Epithelial cell of esophagus (primary cell): Measurements from ENCODE around the gene IL17C.

ENCODE experiments used
- DNase-seq: peaks from one replicate; pipeline ENCODE4 v3.0.0; 2010; ENCODE audit warnings: low read depth
- H3K4me3 ChIP-seq: 2 replicates; pipeline ENCODE4 v1.5.1; 2011; ENCODE audit warnings: mild to moderate bottlenecking, low read length, control low read depth
- CTCF ChIP-seq: IDR thresholded peaks from 2 replicates; pipeline ENCODE4 v1.5.1; 2011; ENCODE audit warnings: low read depth, mild to moderate bottlenecking, low read length, control low read depth, inconsistent platforms; ENCODE audit not compliant: insufficient read depth; ENCODE audit errors: missing control alignments

IL17C gene

GRCh38 chr16:88610080-88610479 lies 28.3 kb upstream of the IL17C start:
- DNase-seq: no peak
- no peak overlapping the region for H3K4me3 ChIP-seq

GRCh38 chr16:88610909-88611812 lies 27.2 kb upstream of the IL17C start:
- no peak for DNase-seq
- no peak for TF ChIP-seq CTCF
- no peak overlapping the region for H3K4me3 ChIP-seq

More at GRCh38 chr16:88610080-88610479, 28.3 kb upstream of the IL17C start:
- peak; percentile 21 for TF ChIP-seq CTCF

- no peak for TF ChIP-seq CTCF
- no peak overlapping the region for H3K4me3 ChIP-seq
- no peak for DNase-seq
These were observed 25.1 kb upstream of the IL17C start for GRCh38 chr16:88613293-88613692.

GRCh38 chr16:88613911-88614817 lies 24.2 kb upstream of the IL17C start:
- H3K4me3 ChIP-seq: no peak overlapping the region
- TF ChIP-seq CTCF: no peak

GRCh38 chr16:88614818-88615580 lies 23.4 kb upstream of the IL17C start:
- no peak for TF ChIP-seq CTCF
- DNase-seq: no peak
- H3K4me3 ChIP-seq: no peak overlapping the region

More at GRCh38 chr16:88613911-88614817, 24.2 kb upstream of the IL17C start:
- DNase-seq: no peak

GRCh38 chr16:88616320-88616719 lies 22.1 kb upstream of the IL17C start:
- TF ChIP-seq CTCF: no peak
- H3K4me3 ChIP-seq: no peak overlapping the region
- DNase-seq: peak; percentile 75
